D721Med (cell line): Measurements from ENCODE around the gene ANKS1B.

Experiments
- DNase-seq: peaks from one replicate; pipeline ENCODE4 v3.0.0; 2011; ENCODE audit warnings: low spot score; ENCODE audit not compliant: insufficient read length
- FAIRE-seq: peaks from 2 replicates; lab custom pipeline; 2011; peaks lifted over from hg19 to GRCh38; lab: Jason Lieb, UNC
- CTCF ChIP-seq: IDR thresholded peaks from 2 replicates; pipeline ENCODE4 v1.5.1; 2012; ENCODE audit warnings: mild to moderate bottlenecking, control low read depth; ENCODE audit not compliant: insufficient read depth; ENCODE audit errors: missing control alignments

The ANKS1B gene

DNA sequence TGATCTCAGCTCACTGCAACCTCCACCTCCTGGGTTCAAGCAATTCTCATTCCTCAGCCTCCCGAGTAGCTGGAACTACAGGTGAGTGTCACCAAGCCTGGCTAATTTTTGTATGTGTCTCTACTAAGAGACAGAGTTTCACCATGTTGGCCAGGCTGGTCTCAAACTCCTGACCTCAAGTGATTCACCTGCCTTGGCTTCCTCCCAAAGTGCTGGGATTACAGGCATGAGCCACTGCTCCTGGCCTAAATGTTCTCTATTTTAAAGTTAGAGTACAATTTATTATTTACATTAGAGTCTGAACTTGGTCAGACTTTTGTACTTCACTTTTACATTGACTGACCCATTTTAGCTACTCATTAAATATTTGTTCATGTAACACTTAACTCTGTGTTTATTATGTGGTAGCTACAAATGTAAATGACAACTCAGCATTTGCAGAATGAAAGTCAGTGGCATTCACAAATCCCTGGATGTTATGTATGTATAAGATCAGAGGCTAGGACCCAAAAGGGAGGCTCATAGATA, 930.1 kb downstream of the ANKS1B start:
- no peak for FAIRE-seq
- no peak for TF ChIP-seq CTCF

DNA sequence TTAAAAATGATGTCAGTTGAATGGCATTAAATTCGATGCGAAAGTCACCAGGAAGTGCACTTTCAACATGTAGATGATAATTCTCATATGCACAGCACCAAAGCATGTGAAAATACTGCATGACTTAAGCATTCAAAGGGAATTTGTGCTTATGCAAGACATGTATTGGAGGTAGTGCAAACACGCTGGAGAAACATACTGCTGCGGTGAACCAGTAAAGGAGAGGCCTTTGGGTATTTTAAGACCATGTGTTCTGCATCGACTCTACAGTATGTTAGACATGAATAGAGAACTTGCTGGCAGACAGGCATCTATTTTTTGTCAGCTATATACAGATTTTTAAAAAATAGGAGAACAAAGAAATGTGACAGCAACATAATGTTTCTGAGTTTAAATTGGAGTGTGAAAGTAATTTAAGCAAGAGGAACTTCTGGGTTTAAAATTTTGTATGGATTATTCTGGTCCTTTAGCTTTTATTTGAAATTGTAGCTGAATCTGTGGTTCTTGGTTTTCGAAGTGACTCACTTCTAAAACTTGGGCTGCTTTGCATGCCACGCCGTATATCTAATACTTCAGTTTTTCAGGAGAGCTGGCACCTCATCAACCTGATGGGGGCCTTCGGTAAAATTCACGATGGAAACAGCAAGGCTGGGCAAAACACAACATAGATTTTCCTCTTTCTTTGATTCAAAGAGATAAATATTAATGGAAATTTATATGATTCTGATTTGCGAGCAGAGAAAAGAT, 930.9 kb downstream of the ANKS1B start:
- FAIRE-seq (no peak), DNase-seq (no peak)
- TF ChIP-seq CTCF, result no peak

More for the DNA sequence above, 930.1 kb downstream of the ANKS1B start:
- no peak for DNase-seq

- FAIRE-seq, result no peak
- no peak for TF ChIP-seq CTCF
- no peak for DNase-seq
Observed at GRCh38 chr12:99049774-99050173, 935.0 kb downstream of the ANKS1B start.

- no peak for DNase-seq
- TF ChIP-seq CTCF, result no peak
- FAIRE-seq, result no peak
Observed at GRCh38 chr12:99045158-99045557, 939.6 kb downstream of the ANKS1B start.

DNA sequence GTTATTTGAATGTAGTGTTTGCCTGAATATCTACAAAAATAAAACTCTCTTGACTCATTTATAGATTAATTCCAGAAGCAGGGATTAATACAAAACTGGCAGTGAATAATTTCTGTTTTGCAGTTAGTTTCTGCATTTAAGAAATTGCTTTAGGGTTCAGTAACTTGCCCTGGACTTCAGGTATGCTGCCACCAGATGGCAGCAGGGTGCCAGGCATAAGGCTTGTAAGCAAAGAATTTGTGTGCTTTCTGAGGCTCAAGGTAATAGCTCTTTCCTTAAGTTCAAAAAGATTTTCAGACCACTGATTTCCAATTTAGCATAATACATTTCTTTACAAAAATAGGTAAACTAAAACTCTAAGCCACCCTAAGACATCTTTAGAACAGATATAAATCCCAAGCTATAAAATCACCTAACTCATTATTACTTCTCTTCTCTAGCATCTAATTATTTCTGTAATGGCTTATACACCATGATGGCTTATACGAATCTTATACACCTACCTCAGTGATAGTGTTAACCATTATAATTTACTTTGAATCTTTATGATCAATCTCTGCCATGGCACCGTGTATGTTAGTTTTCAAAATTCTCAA, 941.3 kb downstream of the ANKS1B start:
- FAIRE-seq (peak; percentile 16), DNase-seq (no peak)
- peak; percentile 95 for TF ChIP-seq CTCF

DNA sequence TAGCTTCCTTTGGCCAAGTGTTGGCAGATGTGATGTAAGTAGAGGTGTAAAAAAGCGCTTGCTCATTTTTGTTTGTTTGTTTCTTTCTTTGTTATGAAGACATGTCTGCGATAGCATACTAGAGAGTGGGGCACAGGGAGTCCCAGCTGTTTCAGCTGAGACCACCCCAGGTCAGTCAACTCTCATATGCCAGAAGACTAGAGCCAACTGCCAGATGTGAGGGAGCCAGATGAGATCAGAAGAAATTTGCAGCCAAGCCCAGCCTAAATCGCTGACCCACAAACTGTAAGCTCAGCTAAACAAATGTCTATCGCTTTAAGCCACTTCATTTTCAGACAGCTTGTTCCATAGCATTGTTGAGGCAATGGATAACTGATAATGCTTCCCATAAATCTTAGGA, 942.5 kb downstream of the ANKS1B start:
- no peak for DNase-seq
- FAIRE-seq, result no peak
- TF ChIP-seq CTCF, result no peak
